K562 (cell line): Measurements from ENCODE around the gene ANKS3. TPM values are rescaled to one million over a fixed set of nuclear protein-coding genes. Genes with fewer than 3 reads are reported as not detected.

Experiments used
- ATAC-seq: fragments of 200-7000 bp; cut with Tn5 transposase; 3 replicates; pipeline ENCODE4 v1.9.1; 2020; ENCODE audit warnings: moderate library complexity
- BruUV-seq: library from RNA; stranded (reverse); fragments of 400-500 nt; replicated peaks from 2 replicates; lab custom pipeline; 2021; lab: Mats Ljungman, UMichigan
- CTCF ChIA-PET: fragments of 300-600 bp; formaldehyde crosslinking; extraction: SDS; loops from one replicate; lab custom pipeline; 2021; ENCODE audit warnings: low intra/inter-chr PET ratio; lab: Yijun Ruan, JAX
- POLR2A ChIA-PET: fragments of 300-600, 350-650 bp; sonication (Branson Sonifier 250); formaldehyde crosslinking; extraction: SDS; loops from one replicate; lab custom pipeline; 2021; ENCODE audit warnings: antibody characterized with exemption, inconsistent platforms; lab: Yijun Ruan, JAX
- DNase-seq, 4 experiments: peaks; one replicate each; pipeline versions ENCODE4 v3.0.0 to v3.0.0-alpha.2; 2011 to 2018; ENCODE audit warnings: low spot score in 3 of 4, mixed read lengths in 3 of 4; ENCODE audit errors: extremely low read depth in 1 of 4
- FAIRE-seq: peaks from 2 replicates; lab custom pipeline; 2011; peaks lifted over from hg19 to GRCh38; lab: Jason Lieb, UNC
- H2AFZ ChIP-seq: 2 replicates; pipeline ENCODE4 v1.6.0; 2011; ENCODE audit warnings: low read depth, low read length, control low read depth, inconsistent platforms
- H3K27ac ChIP-seq: fragments of 200-600 bp; 3 replicates; pipeline ENCODE4 v1.8.0; 2011; ENCODE audit warnings: low read depth, mild to moderate bottlenecking, control low read depth, inconsistent platforms, low read length, moderate library complexity, mixed read lengths; ENCODE audit errors: extremely low read depth
- H3K27me3 ChIP-seq, 2 experiments: fragments of 300-600 bp in 1 of 2; 2 replicates in 1 of 2; 3 replicates in 1 of 2; pipeline versions ENCODE4 v1.6.0 to v1.8.0; 2011; ENCODE audit warnings: inconsistent platforms in 2 of 2, low read length in 2 of 2, mild to moderate bottlenecking in 1 of 2, mixed read lengths in 1 of 2, moderate library complexity in 1 of 2; ENCODE audit not compliant: control insufficient read depth in 2 of 2, insufficient read depth in 2 of 2
- H3K36me3 ChIP-seq: fragments of 300-600 bp; 3 replicates; pipeline ENCODE4 v1.8.0; 2011; ENCODE audit warnings: mild to moderate bottlenecking, low read length, inconsistent platforms; ENCODE audit not compliant: control insufficient read depth, insufficient read depth
- H3K4me1 ChIP-seq, 2 experiments: fragments of 200-600 bp in 1 of 2; replicated peaks in 1 of 2; 2 replicates in 1 of 2; 3 replicates in 1 of 2; pipeline versions ENCODE4 v1.5.1 to v1.8.0; 2011; ENCODE audit warnings: inconsistent platforms in 2 of 2, low read length in 2 of 2, mild to moderate bottlenecking in 1 of 2, mixed read lengths in 1 of 2, moderate library complexity in 1 of 2; ENCODE audit not compliant: control insufficient read depth in 2 of 2, insufficient read depth in 2 of 2
- H3K4me2 ChIP-seq: 2 replicates; pipeline ENCODE4 v1.6.1; 2011; ENCODE audit warnings: low read length, control low read depth, inconsistent platforms, mixed read lengths; ENCODE audit not compliant: insufficient read depth
- H3K4me3 ChIP-seq: fragments of 200-600 bp; sonication (generic), shearing (Covaris generic); 2 replicates; pipeline ENCODE4 v1.5.1; 2016; ENCODE audit warnings: control low read depth, inconsistent platforms
- H3K79me2 ChIP-seq: fragments of 200-600 bp; 3 replicates; pipeline ENCODE4 v1.8.0; 2011; ENCODE audit warnings: low read length, inconsistent platforms; ENCODE audit not compliant: control insufficient read depth, insufficient read depth
- H3K9ac ChIP-seq, 2 experiments: 2 replicates each; pipeline versions ENCODE4 v1.6.0 to v1.6.1; 2011; ENCODE audit warnings: low read depth in 2 of 2, low read length in 2 of 2, control low read depth in 1 of 2, inconsistent platforms in 1 of 2, mild to moderate bottlenecking in 1 of 2, mixed read lengths in 1 of 2; ENCODE audit not compliant: insufficient read depth in 1 of 2
- H3K9me1 ChIP-seq: one replicate; pipeline ENCODE4 v1.6.0; 2011; ENCODE audit warnings: inconsistent platforms, mild to moderate bottlenecking, low read length, moderate library complexity; ENCODE audit not compliant: control insufficient read depth, insufficient read depth
- H3K9me3 ChIP-seq: replicated peaks from 2 replicates; pipeline ENCODE4 v1.5.1; 2011; ENCODE audit warnings: low read depth, low read length, inconsistent platforms; ENCODE audit not compliant: control insufficient read depth, insufficient read depth
- H4K20me1 ChIP-seq: replicated peaks from 2 replicates; pipeline ENCODE4 v1.6.1; 2011; ENCODE audit warnings: low read length, inconsistent platforms, mixed read lengths; ENCODE audit not compliant: control insufficient read depth, insufficient read depth
- BMI1 ChIP-seq: fragments of 150-350 bp; IDR thresholded peaks from 2 replicates; pipeline ENCODE4 v1.6.1; 2014; ENCODE audit warnings: low read length
- CBX5 ChIP-seq: IDR thresholded peaks from 2 replicates; pipeline ENCODE4 v1.6.1; 2014; ENCODE audit warnings: low read depth, borderline replicate concordance
- CCAR2 ChIP-seq: fragments of 200-400 bp; formaldehyde crosslinking; IDR thresholded peaks from 2 replicates; pipeline ENCODE4 v1.6.1; 2017; ENCODE audit warnings: mild to moderate bottlenecking, low read depth, low read length
- CREM ChIP-seq: IDR thresholded peaks from 2 replicates; pipeline ENCODE4 v1.6.1; 2014; ENCODE audit warnings: antibody characterized with exemption, low read depth
- KDM2B ChIP-seq: fragments of 250-450 bp; sonication (Bioruptor Pico); IDR thresholded peaks from 2 replicates; pipeline ENCODE4 v1.8.0; 2021; ENCODE audit warnings: mild to moderate bottlenecking, moderate library complexity
- NFXL1 ChIP-seq: fragments of 450-650 bp; formaldehyde crosslinking; IDR thresholded peaks from 2 replicates; pipeline ENCODE4 v1.4.0; 2021; ENCODE audit warnings: mild to moderate bottlenecking
- YY1 ChIP-seq, 3 experiments: IDR thresholded peaks; 2 replicates each; pipeline ENCODE4 v1.6.1; 2011; ENCODE audit warnings: low read length in 2 of 3, mild to moderate bottlenecking in 2 of 3, moderate library complexity in 2 of 3, borderline replicate concordance in 1 of 3, control low read depth in 1 of 3, low read depth in 1 of 3; ENCODE audit not compliant: insufficient read depth in 3 of 3, insufficient replicate concordance in 2 of 3, control insufficient read depth in 1 of 3, insufficient read length in 1 of 3; ENCODE audit errors: extremely low read depth in 1 of 3
- ZC3H8 ChIP-seq: fragments of 450-650 bp; IDR thresholded peaks from 2 replicates; pipeline ENCODE4 v1.6.1; 2017
- ZFPM2 ChIP-seq: fragments of 250-450 bp; sonication (Bioruptor Pico); IDR thresholded peaks from 2 replicates; pipeline ENCODE4 v1.5.1; 2022; ENCODE audit warnings: mild to moderate bottlenecking
- ZKSCAN3 ChIP-seq: fragments of 250-450 bp; sonication (Bioruptor Pico); IDR thresholded peaks from 2 replicates; pipeline ENCODE4 v1.4.0; 2020
- ZNF444 ChIP-seq: fragments of 250-450 bp; sonication (Bioruptor Pico); IDR thresholded peaks from 2 replicates; pipeline ENCODE4 v1.4.0; 2020; ENCODE audit warnings: mild to moderate bottlenecking, moderate library complexity
- WGBS: fragments of 100-300 bp; shearing (Covaris generic); methylation state at CpG from one replicate; pipeline ENCODE4 v1.1.6; 2016; ENCODE audit warnings: low coverage, mixed read lengths; ENCODE audit not compliant: insufficient coverage; ENCODE audit errors: missing lambda C conversion rate; 5-methylcytosine and 5-hydroxymethylcytosine counted together
- in situ Hi-C: fragments of 300-500 bp; cut with MboI; formaldehyde crosslinking; loops from 4 replicates; pipeline ENCODE4 v1.15.0; 2018; ENCODE audit warnings: inconsistent platforms, mixed read lengths
- intact Hi-C: fragments of 100-400 bp; cut with micrococcal nuclease; formaldehyde crosslinking; loops from 2 replicates; pipeline ENCODE4 v1.14.2; 2022
- polyA plus RNA-seq, 8 experiments: library from polyadenylated mRNA; depleted of rRNA in 4 of 8; stranded (reverse) in 5 of 8; unstranded in 3 of 8; fragments of >200 nt; fragmentation: Nextera tagmentation in 2 of 8; fragmentation: Illumina TruSeq in 1 of 8; extraction: Ambion mirVana in 2 of 8; extraction: Trizol in 1 of 8; gene quantifications; 2 replicates each; pipeline versions ENCODE4 v1.2.1 to v1.2.3, GENCODE V29; 2011 to 2014; ENCODE audit warnings: inconsistent platforms in 1 of 8, missing spikeins in 1 of 8
- total RNA-seq, 7 experiments: library from RNA; depleted of rRNA in 6 of 7; stranded (reverse); fragments of >200 nt in 6 of 7; fragmentation: Illumina TruSeq in 2 of 7; extraction: Trizol in 2 of 7; gene quantifications; 2 replicates each; pipeline versions ENCODE4 v1.2.1 to v1.2.3, GENCODE V29; 2011 to 2021; ENCODE audit warnings: low replicate concordance in 1 of 7
- TF ChIP-seq, protein P1 (sequence below): sonication (generic); formaldehyde crosslinking; IDR thresholded peaks from 2 replicates; pipeline ENCODE4 v1.8.1; 2023; ENCODE audit warnings: mild to moderate bottlenecking, missing genetic modification reagents
- TF ChIP-seq, protein P2 (sequence below), 2 experiments: fragments of 450-650 bp in 1 of 2; sonication (generic) in 1 of 2; formaldehyde crosslinking in 1 of 2; IDR thresholded peaks in 1 of 2; conservative IDR thresholded peaks in 1 of 2; 2 replicates each; pipeline versions ENCODE4 v1.6.1 to v1.8.1; 2016 to 2023; ENCODE audit warnings: mild to moderate bottlenecking in 2 of 2, moderate library complexity in 2 of 2, inconsistent platforms in 1 of 2, missing genetic modification reagents in 1 of 2
- TF ChIP-seq, protein P3 (sequence below): sonication (generic); formaldehyde crosslinking; IDR thresholded peaks from 2 replicates; pipeline ENCODE4 v1.8.0; 2022; ENCODE audit warnings: missing genetic modification reagents, mild to moderate bottlenecking, borderline replicate concordance
- TF ChIP-seq, protein P4 (sequence below): fragments of 450-650 bp; IDR thresholded peaks from 2 replicates; pipeline ENCODE4 v1.6.1; 2017; ENCODE audit warnings: mild to moderate bottlenecking, moderate library complexity

ANKS3 gene
- total and polyA plus RNA-seq, 9 of the 15 experiments (the other 6 are each of a cell fraction or from before 2014, with no cell fraction given): 0.43 to 25.7 (median 14.8) TPM

DNA sequence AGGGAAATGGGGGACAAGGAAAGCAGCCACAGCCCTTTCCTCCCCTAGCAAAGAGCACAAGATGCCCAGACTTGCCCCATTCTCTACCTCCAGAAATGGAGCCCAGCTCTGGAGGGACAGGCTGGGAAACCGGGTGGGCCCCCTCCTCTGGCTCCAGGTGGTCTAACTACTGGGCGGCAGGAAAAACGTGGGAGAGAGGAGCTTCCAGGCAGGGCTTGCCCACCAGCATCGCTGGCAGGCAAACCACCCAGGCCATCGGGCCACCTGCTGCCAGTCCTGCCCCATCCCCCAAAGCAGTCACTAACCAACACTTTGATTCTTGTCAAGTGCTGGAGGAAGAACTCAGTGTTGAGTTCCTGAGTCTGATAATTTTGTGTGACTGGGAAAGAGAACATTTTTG, 15.6 kb downstream of the ANKS3 start (continued):
- TF ChIP-seq, protein P1, sequence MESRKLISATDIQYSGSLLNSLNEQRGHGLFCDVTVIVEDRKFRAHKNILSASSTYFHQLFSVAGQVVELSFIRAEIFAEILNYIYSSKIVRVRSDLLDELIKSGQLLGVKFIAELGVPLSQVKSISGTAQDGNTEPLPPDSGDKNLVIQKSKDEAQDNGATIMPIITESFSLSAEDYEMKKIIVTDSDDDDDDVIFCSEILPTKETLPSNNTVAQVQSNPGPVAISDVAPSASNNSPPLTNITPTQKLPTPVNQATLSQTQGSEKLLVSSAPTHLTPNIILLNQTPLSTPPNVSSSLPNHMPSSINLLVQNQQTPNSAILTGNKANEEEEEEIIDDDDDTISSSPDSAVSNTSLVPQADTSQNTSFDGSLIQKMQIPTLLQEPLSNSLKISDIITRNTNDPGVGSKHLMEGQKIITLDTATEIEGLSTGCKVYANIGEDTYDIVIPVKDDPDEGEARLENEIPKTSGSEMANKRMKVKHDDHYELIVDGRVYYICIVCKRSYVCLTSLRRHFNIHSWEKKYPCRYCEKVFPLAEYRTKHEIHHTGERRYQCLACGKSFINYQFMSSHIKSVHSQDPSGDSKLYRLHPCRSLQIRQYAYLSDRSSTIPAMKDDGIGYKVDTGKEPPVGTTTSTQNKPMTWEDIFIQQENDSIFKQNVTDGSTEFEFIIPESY: no peak
- no peak for TF ChIP-seq ZC3H8
- TF ChIP-seq ZFPM2 (CRISPR knock-in tag): no peak
- no peak for TF ChIP-seq ZNF444 (CRISPR knock-in tag)
- no peak for TF ChIP-seq CCAR2
- TF ChIP-seq ZKSCAN3 (CRISPR knock-in tag): no peak
- TF ChIP-seq CBX5: no peak

DNA sequence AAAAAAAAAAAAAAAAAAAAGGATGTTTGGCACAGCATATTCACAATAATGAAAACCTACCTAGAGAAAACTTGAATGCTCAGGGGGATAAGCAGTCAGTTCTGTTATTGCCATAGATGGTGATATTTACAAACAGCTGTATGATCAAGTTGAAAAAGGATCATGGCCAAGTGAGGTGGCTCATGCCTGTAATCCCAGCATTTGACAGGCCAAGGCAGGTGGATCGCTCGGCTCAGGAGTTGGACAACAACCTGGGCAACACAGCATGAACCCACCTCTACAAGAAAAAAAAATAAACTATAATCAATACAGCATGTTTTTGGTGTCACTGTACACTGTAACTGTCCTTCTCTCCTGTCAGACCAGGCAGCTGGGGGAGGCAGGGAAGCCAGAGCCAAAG, 19.1 kb downstream of the ANKS3 start:
- no peak overlapping the region for H2AFZ ChIP-seq
- no peaks in the 10 kb centered on the region for H3K9me3 ChIP-seq
- H4K20me1 ChIP-seq: no peaks in the 10 kb centered on the region
- BruUV-seq: no TSS peak
- no peaks in the 10 kb centered on the region for H3K79me2 ChIP-seq
- H3K4me1 ChIP-seq: no peaks in the 10 kb centered on the region
- H3K4me3 ChIP-seq: no peak overlapping the region
- POLR2A ChIA-PET: interaction anchor here (1.1 kb wide), 1 partner anchor 10 kb away, joined by 4 read pairs; no protein-coding TSS in a partner anchor
- no peak for DNase-seq
- 100% methylated on average over 2 of the region's 2 CpGs for WGBS
- intact Hi-C loops: loop anchor here (5.0 kb wide), 1 partner anchor 87 kb away; the partner anchor contains the start of gene ROGDI
- no peak overlapping the region for H3K4me2 ChIP-seq
- ATAC-seq: no peak
- no peaks in the 10 kb centered on the region for H3K27me3 ChIP-seq
- H3K27ac ChIP-seq: no peak overlapping the region
- no peak for FAIRE-seq
- peaks cover 62% of the 10 kb centered on the region for H3K36me3 ChIP-seq
- H3K9ac ChIP-seq: no peak overlapping the region
- CTCF ChIA-PET: no interaction called here
- in situ Hi-C loops: loop anchor here (5.0 kb wide), 1 partner anchor 242 kb away; the partner anchor contains the start of gene SEC14L5
- H3K9me1 ChIP-seq: no peaks in the 10 kb centered on the region
- no peak for TF ChIP-seq CREM
- no peak for TF ChIP-seq BMI1
- no peak for TF ChIP-seq YY1 (IDR thresholded peaks at IDR 0.05; ENCODE audit: borderline replicate concordance in 1 of 3, control insufficient read depth in 1 of 3, extremely low read depth in 1 of 3, insufficient read depth in 3 of 3, insufficient read length in 1 of 3, insufficient replicate concordance in 2 of 3, low read depth in 1 of 3, low read length in 2 of 3)
- no peak for TF ChIP-seq NFXL1 (CRISPR knock-in tag)
- no peak for TF ChIP-seq KDM2B (CRISPR knock-in tag)
- TF ChIP-seq, protein P2, sequence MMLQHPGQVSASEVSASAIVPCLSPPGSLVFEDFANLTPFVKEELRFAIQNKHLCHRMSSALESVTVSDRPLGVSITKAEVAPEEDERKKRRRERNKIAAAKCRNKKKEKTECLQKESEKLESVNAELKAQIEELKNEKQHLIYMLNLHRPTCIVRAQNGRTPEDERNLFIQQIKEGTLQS (IDR thresholded peaks at IDR 0.05): no peak
- TF ChIP-seq, protein P2 (CRISPR knock-in tag; conservative IDR thresholded peaks at IDR 0.05): no peak
- TF ChIP-seq, protein P3, sequence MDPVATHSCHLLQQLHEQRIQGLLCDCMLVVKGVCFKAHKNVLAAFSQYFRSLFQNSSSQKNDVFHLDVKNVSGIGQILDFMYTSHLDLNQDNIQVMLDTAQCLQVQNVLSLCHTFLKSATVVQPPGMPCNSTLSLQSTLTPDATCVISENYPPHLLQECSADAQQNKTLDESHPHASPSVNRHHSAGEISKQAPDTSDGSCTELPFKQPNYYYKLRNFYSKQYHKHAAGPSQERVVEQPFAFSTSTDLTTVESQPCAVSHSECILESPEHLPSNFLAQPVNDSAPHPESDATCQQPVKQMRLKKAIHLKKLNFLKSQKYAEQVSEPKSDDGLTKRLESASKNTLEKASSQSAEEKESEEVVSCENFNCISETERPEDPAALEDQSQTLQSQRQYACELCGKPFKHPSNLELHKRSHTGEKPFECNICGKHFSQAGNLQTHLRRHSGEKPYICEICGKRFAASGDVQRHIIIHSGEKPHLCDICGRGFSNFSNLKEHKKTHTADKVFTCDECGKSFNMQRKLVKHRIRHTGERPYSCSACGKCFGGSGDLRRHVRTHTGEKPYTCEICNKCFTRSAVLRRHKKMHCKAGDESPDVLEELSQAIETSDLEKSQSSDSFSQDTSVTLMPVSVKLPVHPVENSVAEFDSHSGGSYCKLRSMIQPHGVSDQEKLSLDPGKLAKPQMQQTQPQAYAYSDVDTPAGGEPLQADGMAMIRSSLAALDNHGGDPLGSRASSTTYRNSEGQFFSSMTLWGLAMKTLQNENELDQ (CRISPR knock-in tag): no peak
- TF ChIP-seq, protein P4, sequence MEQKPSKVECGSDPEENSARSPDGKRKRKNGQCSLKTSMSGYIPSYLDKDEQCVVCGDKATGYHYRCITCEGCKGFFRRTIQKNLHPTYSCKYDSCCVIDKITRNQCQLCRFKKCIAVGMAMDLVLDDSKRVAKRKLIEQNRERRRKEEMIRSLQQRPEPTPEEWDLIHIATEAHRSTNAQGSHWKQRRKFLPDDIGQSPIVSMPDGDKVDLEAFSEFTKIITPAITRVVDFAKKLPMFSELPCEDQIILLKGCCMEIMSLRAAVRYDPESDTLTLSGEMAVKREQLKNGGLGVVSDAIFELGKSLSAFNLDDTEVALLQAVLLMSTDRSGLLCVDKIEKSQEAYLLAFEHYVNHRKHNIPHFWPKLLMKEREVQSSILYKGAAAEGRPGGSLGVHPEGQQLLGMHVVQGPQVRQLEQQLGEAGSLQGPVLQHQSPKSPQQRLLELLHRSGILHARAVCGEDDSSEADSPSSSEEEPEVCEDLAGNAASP: no peak
